ENCODE measurements around the gene KLRB1.
"Not testable (repeated sequence)": the region's sequence is repeated elsewhere in the genome, so short reads cannot be mapped to it uniquely, and the experiment has no call there.

KLRB1 gene

DNA sequence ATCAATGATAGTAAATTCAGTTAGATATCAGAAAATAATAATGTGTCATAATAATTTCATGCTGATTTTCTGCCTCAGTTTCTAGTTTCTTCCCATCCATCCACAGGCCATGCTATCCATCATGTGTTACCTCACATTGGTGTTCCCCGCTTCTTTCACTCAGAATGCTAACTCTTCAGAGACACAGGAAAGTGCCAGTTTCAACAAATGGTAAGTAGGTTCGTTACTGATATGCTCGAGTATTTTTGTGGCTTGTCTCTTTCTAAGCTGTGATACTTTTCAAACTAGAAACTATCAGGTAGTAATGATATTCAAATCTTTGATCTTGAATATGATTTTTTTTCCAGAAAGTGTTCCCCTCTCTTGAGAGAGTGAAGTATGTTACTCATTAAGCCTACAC is 1.5 kb downstream of the KLRB1 start:
- TF ChIP-seq ZNF274 (IDR thresholded peaks at IDR 0.05; ENCODE audit: low read depth, low read length) = no peak
- no peak overlapping the region for H3K4me3 ChIP-seq (ENCODE audit: low read length)

DNA sequence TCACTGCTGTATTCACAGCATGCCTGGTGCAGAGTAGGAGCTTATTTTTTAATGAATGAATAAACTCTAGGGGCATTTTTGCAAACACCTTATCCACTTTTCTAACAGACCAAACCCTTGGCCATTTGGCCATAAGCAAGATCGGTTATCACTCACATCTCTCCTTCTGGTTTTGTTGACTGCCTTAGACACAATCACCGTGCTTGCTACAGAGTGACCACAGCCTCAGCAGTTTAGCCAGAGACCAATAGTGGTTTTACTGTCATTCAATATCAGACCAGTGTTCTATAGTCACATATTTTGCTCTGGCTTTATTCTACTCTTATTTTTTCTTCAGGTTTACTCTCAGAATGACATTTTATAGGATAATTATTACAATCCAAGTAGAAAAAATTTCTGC is 2.2 kb downstream of the KLRB1 start:
- TF ChIP-seq ZNF274 (IDR thresholded peaks at IDR 0.05; ENCODE audit: low read depth, low read length) = no peak
- no peak overlapping the region for H3K4me3 ChIP-seq (ENCODE audit: low read length)

DNA sequence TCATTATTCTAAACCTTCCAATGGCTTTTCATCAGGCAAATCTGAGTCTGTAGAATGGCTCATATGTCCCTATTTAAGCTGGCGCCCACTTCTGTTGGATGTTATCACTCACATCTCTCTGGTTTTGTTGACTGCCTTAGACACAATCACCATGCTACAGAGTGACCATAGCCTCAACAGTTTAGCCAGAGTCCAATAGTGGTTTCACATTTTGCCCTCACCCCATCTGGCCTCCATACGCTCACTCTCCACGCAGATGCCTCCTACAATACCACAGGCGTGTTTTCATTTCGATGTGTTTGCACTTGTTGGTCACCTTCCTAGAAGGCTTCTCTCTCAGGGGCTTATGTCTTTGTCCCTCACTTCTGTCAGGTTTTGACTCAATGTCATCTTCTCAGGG is 3.4 kb downstream of the KLRB1 start:
- no peak overlapping the region for H3K4me3 ChIP-seq (ENCODE audit: low read length)
- TF ChIP-seq ZNF274 (IDR thresholded peaks at IDR 0.05; ENCODE audit: low read depth, low read length) = no peak

DNA sequence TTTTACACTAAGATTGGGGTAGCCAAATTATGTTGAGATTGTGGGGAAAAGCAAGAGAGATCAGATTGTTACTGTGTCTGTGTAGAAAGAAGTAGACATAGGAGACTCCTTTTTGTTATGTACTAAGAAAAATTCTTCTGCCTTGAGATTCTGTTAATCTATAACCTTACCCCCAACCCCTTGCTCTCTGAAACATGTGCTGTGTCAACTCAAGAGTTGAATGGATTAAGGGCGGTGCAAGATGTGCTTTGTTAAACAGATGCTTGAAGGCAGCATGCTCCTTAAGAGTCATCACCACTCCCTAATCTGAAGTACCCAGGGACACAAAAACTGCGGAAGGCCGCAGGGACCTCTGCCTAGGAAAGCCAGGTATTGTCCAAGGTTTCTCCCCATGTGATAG is 7.3 kb downstream of the KLRB1 start:
- not testable (repeated sequence) for H3K4me3 ChIP-seq (ENCODE audit: low read length)

DNA sequence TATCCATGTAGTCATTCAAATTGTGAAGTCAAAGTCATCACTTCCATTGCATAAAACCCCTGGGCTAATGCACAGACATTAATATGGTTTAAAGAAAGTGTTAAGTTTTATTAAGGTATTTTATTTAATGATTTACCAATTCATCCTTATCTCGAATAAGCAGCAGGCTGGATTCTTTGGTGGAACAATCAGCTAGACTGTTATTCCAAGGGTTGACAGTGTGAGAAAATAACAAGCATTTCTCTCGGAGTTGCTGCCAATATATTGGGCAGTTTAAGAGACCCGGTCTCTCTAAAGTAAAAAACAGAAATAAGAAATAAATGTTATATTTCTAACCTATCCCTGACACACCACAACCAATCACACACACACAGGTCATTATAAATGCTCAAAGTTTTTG is 9.4 kb downstream of the KLRB1 start:
- no peak overlapping the region for H3K4me3 ChIP-seq (ENCODE audit: low read length)

DNA sequence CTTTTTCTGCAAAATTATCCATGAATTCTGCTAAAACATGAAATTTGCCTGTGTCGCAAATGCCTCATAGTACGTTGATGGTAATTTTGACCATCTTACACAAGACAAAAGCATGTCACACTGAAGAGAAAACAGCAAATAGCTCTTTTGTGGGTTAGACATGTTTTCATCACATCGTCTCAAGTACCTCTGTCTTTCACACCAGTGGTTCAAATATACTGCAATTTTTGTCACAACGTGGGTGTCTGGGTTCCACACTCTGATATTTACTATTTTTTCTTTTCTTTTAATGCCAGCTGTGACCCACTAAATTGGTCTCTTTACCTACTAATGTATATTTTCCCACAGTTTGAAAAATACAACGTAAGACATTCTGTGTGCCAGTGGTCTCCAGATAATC is 10.4 kb downstream of the KLRB1 start:
- no peak for TF ChIP-seq ZNF274 (IDR thresholded peaks at IDR 0.05; ENCODE audit: low read depth, low read length)
- no peak overlapping the region for H3K4me3 ChIP-seq (ENCODE audit: low read length)

More for the DNA sequence above, 9.4 kb downstream of the KLRB1 start:
- TF ChIP-seq ZNF274 (IDR thresholded peaks at IDR 0.05; ENCODE audit: low read depth, low read length) = no peak

DNA sequence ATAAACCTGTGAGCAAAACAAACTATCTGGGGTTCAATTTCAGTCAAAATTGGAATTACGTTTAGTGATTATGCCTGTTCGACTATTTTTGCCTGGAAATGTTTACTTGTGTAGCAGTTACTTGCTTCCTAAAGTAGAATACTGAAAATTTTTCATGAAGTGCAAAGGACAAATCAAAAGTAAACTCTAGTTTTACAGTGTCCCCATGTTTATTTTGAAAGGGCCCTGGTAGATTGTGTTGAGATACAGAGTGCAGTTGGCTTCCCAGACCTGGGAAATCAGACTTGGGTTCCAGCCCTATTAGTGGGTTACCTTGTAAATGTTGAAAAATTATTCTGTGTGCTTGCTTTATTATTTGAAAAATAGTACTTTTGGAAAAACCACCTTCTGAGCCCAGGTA is 17.3 kb downstream of the KLRB1 start:
- no peak for TF ChIP-seq ZNF274 (IDR thresholded peaks at IDR 0.05; ENCODE audit: low read depth, low read length)
- H3K4me3 ChIP-seq (ENCODE audit: low read length) = no peak overlapping the region

DNA sequence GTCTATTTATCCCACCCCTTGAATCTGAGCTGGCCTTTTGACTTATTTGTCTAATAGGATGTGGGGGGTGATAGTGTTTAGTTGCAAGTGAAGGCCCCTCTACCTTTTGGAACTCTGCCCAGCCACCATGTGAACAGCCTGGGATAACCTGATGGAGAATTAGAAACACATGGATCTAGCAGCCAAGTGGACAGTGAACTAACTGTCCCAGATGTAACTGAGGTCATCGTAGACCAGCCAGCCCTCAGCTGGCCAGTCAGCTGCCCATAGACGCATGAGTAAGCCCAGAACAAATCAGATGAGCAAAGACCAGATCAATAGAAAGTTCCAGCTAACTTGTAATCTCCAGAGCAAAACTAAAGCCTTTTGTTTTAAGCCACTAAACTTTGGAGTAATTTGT is 19.0 kb downstream of the KLRB1 start:
- TF ChIP-seq ZNF274 (IDR thresholded peaks at IDR 0.05; ENCODE audit: low read depth, low read length) = no peak
- H3K4me3 ChIP-seq (ENCODE audit: low read length) = no peak overlapping the region

DNA sequence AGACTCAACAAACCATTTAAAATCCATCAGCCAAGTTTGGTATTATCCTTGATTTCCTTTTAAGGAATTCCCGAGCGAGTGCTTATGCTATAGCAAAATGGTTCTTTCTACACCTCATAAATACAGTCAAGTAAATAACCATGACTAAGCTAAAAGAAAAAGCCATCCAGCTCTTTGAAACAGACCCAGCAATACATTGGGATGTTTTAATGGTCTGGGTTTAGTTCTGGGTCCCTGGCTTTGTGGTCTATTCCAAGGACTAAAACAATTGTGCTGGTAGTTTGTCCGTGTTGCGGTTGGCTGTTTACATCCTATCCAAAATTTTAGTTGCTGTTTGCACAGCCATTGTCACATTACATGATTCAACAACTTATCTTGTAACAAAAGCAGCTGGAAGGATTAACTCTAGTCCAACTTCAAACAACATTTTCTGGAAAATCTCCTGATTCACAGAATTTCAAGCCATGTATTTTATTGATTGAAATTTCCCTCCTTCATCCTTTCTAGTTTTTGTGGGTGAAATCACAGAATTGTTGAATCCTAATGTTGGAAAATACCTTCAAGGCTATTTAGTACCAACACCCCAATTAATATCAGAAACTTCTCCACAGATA is 19.6 kb downstream of the KLRB1 start:
- no peak for TF ChIP-seq ZNF274 (IDR thresholded peaks at IDR 0.05; ENCODE audit: low read depth, low read length)
- no peak overlapping the region for H3K4me3 ChIP-seq (ENCODE audit: low read length)

DNA sequence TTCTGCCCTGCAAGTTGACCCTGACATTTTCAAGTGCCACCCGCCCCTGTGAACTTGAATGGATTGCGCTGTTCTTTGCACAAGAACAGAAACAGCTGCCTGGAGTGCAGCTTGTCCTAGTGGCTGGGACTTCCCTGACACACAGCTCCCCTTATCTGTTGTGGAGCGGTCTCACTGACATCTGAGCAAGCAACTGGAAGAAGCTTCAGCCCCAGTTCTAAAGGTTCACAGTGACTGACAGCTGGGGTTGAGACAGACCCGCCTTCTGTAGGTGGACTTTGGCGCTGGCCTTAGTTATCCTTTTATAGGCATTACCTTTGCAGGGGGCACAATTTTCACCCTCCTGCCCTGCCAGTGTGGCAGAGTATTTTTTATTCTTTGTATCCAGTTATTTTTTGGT is 30.0 kb downstream of the KLRB1 start:
- H3K4me3 ChIP-seq (ENCODE audit: low read length) = not testable (repeated sequence)

DNA sequence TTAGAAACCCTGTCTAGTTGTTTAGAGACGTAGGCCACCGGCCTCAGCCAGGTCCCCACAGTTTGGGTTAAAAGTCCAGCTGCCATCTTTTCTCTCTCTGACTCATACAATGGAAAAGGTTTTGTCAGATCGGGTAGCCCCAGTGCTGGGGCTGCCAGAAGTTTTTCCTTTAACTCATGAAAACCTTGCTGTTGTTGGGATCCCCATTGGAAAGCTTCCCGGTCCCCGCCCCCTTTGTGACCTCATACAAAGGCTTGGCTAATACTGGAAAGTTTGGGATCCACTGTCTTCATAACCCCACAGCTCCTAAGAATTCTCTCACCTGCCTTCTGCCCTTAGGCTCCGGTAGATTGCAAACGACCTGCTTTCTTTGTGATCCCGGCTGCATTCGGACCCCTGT is 40.6 kb downstream of the KLRB1 start:
- not testable (repeated sequence) for H3K4me3 ChIP-seq (ENCODE audit: low read length)

DNA sequence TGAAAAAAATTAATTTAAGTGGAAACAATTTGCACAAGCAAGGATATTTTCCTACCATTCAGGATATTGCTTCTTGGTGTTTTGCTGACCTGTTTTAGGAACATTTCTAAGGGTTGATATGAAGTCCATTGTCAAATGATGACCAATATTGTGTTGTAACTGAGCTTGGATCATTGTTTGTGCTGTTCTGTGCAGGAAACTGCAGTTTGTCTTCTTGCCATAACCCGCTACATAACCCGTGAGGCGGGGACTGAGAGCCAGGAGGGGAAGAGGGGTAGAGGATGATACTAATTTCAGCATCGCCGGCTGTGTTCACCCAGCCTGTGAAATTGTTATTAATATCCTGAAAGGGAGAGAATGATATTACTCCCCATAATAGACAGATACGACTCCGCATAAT is 41.6 kb downstream of the KLRB1 start:
- not testable (repeated sequence) for H3K4me3 ChIP-seq (ENCODE audit: low read length)

DNA sequence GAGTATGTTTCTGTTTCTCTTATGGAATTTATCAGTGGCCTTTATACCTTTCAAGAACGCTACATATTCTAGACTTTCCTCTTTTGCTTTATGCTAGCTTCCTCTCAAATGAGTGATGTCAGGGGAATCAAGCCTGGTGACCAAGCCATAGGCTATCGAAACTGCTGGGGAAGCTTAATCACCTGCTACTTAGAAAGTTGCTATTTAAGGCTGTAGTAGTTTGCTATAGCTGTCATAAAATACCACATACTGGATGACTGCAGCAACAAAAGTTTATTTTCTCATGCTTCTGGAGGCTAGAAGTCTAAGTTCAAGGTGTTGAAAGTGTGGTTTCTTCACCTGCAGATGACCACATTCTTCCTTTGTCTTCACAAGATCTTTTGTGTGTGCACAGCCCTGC is 43.3 kb downstream of the KLRB1 start:
- H3K4me3 ChIP-seq (ENCODE audit: low read length) = not testable (repeated sequence)

DNA sequence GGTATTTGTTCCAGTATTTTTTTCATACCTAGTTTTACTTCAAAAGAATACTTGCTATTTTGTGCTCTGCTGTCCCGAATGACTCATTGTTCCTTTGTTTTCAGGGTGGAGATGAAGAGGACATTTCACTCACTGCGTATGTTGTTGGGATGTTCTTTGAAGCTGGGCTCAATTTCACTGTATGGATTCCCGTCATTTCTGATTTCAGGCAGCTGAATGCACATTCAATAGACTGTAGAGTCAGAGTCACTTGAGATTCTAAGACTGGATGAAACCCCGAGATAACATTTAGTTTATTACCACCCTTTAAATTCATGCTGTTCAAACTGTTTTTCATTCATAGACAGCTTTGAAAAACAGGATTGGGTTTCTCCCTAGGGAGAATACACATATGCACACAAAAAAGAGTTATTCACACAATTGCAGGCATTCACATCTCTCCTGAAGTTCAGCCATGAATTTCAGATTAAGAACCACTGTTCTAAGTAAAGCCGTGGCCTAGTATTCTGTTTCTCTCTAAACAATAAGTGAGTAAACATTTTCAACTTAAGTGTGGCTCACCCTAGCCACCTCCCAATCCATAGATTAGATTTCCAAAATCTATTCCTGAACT is 44.8 kb downstream of the KLRB1 start:
- not testable (repeated sequence) for H3K4me3 ChIP-seq (ENCODE audit: low read length)

DNA sequence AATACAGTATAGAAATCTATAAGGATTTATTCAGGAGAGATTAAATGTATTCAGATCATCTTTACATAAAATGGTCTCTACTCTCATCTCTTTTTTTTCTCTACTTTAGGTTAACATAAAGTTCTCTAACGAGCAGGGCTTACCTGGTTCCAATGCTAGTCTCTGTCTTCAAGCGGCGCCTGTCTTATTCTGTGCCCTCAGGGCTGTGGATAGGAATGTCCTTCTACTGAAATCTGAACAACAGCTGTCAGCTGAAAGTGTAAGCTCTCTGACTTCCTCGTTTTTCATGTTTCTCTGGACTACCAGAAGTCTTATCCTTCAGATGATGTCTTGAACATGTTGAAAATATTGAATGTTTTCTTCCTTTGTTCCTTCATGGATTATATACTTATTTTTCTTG is 62.2 kb downstream of the KLRB1 start:
- not testable (repeated sequence) for H3K4me3 ChIP-seq (ENCODE audit: low read length)

Measured in GM08714 (cell line).